Right lobe of liver (tissue), 6 donors: ENCODE results near the gene SYNGR2. TPM values are rescaled to one million over a fixed set of nuclear protein-coding genes. Genes with fewer than 3 reads are reported as not detected.

ENCODE experiments used
- ATAC-seq, 4 donors: fragments of 200-7000 bp; cut with Tn5 transposase; one replicate each; pipeline ENCODE4 v1.9.1; 2020; ENCODE audit warnings: mild to moderate bottlenecking in 4 of 4, moderate library complexity in 4 of 4
- DNase-seq, 3 donors: peaks; one replicate each; pipeline ENCODE4 v3.0.0-alpha.2; 2020
- H3K27ac ChIP-seq, 3 donors: fragments of 200-600 bp; one replicate each; pipeline ENCODE4 v1.8.0; 2022
- H3K27me3 ChIP-seq, 2 donors: fragments of 200-600 bp; one replicate each; pipeline ENCODE4 v1.8.0; 2022
- H3K36me3 ChIP-seq, 4 donors: fragments of 200-600 bp; sonication (generic) in 1 of 4; one replicate each; pipeline versions ENCODE4 v1.5.1 to v1.8.0; 2017 to 2022; ENCODE audit warnings: control low read depth in 1 of 4
- H3K4me1 ChIP-seq, 4 donors: fragments of 200-600 bp; sonication (generic) in 1 of 4; one replicate each; pipeline versions ENCODE4 v1.5.1 to v1.8.0; 2017 to 2022; ENCODE audit warnings: control low read depth in 1 of 4
- H3K4me3 ChIP-seq, 3 donors: fragments of 200-600 bp; one replicate each; pipeline ENCODE4 v1.8.0; 2022
- H3K9me3 ChIP-seq, 4 donors: fragments of 200-600 bp; sonication (generic) in 1 of 4; one replicate each; pipeline versions ENCODE4 v1.5.1 to v1.8.0; 2017 to 2022; ENCODE audit warnings: control low read depth in 1 of 4
- CTCF ChIP-seq, 4 donors: fragments of 200-600 bp in 3 of 4; fragments of 450-650 bp in 1 of 4; IDR thresholded peaks; one replicate each; pipeline versions ENCODE4 v1.5.1 to v1.8.0; 2016 to 2022; ENCODE audit warnings: antibody characterized with exemption in 4 of 4, mild to moderate bottlenecking in 2 of 4
- POLR2A ChIP-seq: fragments of 450-650 bp; IDR thresholded peaks from one replicate; pipeline ENCODE4 v1.6.1; 2017; ENCODE audit warnings: antibody characterized with exemption, mild to moderate bottlenecking
- WGBS: methylation state at CpG from one replicate; pipeline ENCODE4 v1.1.6; 2018; ENCODE audit warnings: low coverage, low lambda C conversion rate; ENCODE audit not compliant: insufficient coverage; ENCODE audit errors: missing lambda C conversion rate; 5-methylcytosine and 5-hydroxymethylcytosine counted together
- intact Hi-C, 2 donors: fragments of 100-400 bp; cut with DNase I; formaldehyde crosslinking; loops; one replicate each; pipeline versions ENCODE4 v1.11.2 to v1.14.1; 2022
- total RNA-seq, 6 experiments: library from RNA; depleted of rRNA in 2 of 6; stranded (reverse); fragments of >200 nt in 2 of 6; fragmentation: NEBNext Ultra II Directional in 3 of 6; extraction: Animal tissue kit (Norgen Biotek cat#: 25700) in 3 of 6; gene quantifications; one replicate each; pipeline versions ENCODE4 v1.1.0 to v1.2.4, GENCODE V29; 2016 to 2023
- donor health status: DM: no; HTN: yes; CAD: no.
- donor health status: DM: no; HTN: no; CAD: no.
- donor health status: DM: no; HTN: no; CAD: no.
- donor health status: DM: no; HTN: yes; CAD: no.
- donor health status: DM: no; HTN: yes; CAD: no.

The SYNGR2 gene
- total RNA-seq, 6 experiments from 2014 or later = 43.3 to 55.8 (median 50.4) TPM

GRCh38 chr17:78144736-78145641 is 23.4 kb upstream of the SYNGR2 start:
- no peak overlapping the region for H3K4me3 ChIP-seq
- TF ChIP-seq POLR2A = no peak
- TF ChIP-seq CTCF (IDR thresholded peaks at IDR 0.05) = peak in 1 of 4 donors; percentile 20
- H3K27ac ChIP-seq = peak overlapping the region in 2 of 3 donors; percentile 32 to 33
- H3K27me3 ChIP-seq = no peaks in the 10 kb centered on the region
- no peaks in the 10 kb centered on the region for H3K36me3 ChIP-seq
- H3K9me3 ChIP-seq = no peaks in the 10 kb centered on the region
- peaks cover 0 to 28% (median 4%) of the 10 kb centered on the region in 4 donors for H3K4me1 ChIP-seq
- DNase-seq (peak in 2 of 3 donors; percentile 75 to 77), ATAC-seq (peak; percentile 7 to 43 (median 21))
- intact Hi-C loops = no loop called here
- 27% methylated on average over 2 of the region's 18 CpGs for WGBS

- Histone ChIP-seq H3K4me3 (no peak overlapping the region), H3K27ac (no peak overlapping the region), H3K4me1 (peaks cover 0 to 27% (median 4%) of the 10 kb centered on the region in 4 donors), H3K36me3 (no peaks in the 10 kb centered on the region), H3K27me3 (no peaks in the 10 kb centered on the region), H3K9me3 (no peaks in the 10 kb centered on the region)
- intact Hi-C loops = no loop called here
- ATAC-seq = no peak
- TF ChIP-seq POLR2A (no peak), CTCF (IDR thresholded peaks at IDR 0.05) (no peak)
- no peak for DNase-seq
- WGBS = 67% methylated on average over 1 of the region's 7 CpGs
These were observed 21.9 kb upstream of the SYNGR2 start for GRCh38 chr17:78146471-78146869.

- H3K4me3 ChIP-seq = no peak overlapping the region
- TF ChIP-seq POLR2A = no peak
- no peak for TF ChIP-seq CTCF (IDR thresholded peaks at IDR 0.05)
These were observed 21.5 kb upstream of the SYNGR2 start for GRCh38 chr17:78146881-78147280.

GRCh38 chr17:78147315-78147998 is 20.9 kb upstream of the SYNGR2 start:
- intact Hi-C loops = no loop called here
- H3K4me3 ChIP-seq = no peak overlapping the region
- 48% methylated on average over 5 of the region's 8 CpGs for WGBS
- peaks cover 0 to 32% (median 4%) of the 10 kb centered on the region in 4 donors for H3K4me1 ChIP-seq
- H3K27ac ChIP-seq = no peak overlapping the region
- DNase-seq = peak in 1 of 3 donors; percentile 43
- no peaks in the 10 kb centered on the region for H3K27me3 ChIP-seq
- H3K9me3 ChIP-seq = no peaks in the 10 kb centered on the region
- no peaks in the 10 kb centered on the region for H3K36me3 ChIP-seq
- no peak for ATAC-seq
- TF ChIP-seq POLR2A (no peak), CTCF (IDR thresholded peaks at IDR 0.05) (no peak)

More at GRCh38 chr17:78146881-78147280, 21.5 kb upstream of the SYNGR2 start:
- intact Hi-C loops = no loop called here
- H3K36me3 ChIP-seq = no peaks in the 10 kb centered on the region
- WGBS = 100% methylated on average over 2 of the region's 6 CpGs
- H3K4me1 ChIP-seq = peaks cover 0 to 31% (median 4%) of the 10 kb centered on the region in 4 donors
- DNase-seq = no peak
- no peak overlapping the region for H3K27ac ChIP-seq
- no peaks in the 10 kb centered on the region for H3K9me3 ChIP-seq
- no peaks in the 10 kb centered on the region for H3K27me3 ChIP-seq
- no peak for ATAC-seq
